Measurements from ENCODE around the gene IL2RG.

Gene IL2RG

GRCh38 chrX:71107245-71107644, 4.1 kb downstream of the IL2RG start:
- no peak for DNase-seq

- no peak for DNase-seq
Measured at GRCh38 chrX:71106427-71106826, 5.0 kb downstream of the IL2RG start, which contains the start of gene CXorf65. TSS of gene CXorf65 (minus strand) at chrX:71106740. CDS start at chrX:71106556, 184 bp downstream.

GRCh38 chrX:71105628-71106027, 5.7 kb downstream of the IL2RG start:
- no peak for DNase-seq

- DNase-seq: peak; percentile 24
Measured at GRCh38 chrX:71103110-71103983, 8.0 kb downstream of the IL2RG start.

- DNase-seq: no peak
Measured at GRCh38 chrX:71102292-71102691, 9.1 kb downstream of the IL2RG start.

- DNase-seq: peak; percentile 13
Measured at GRCh38 chrX:71100581-71101505, 10.5 kb downstream of the IL2RG start.

GRCh38 chrX:71099736-71100135, 11.6 kb downstream of the IL2RG start:
- DNase-seq: no peak

- DNase-seq: no peak
Measured at GRCh38 chrX:71098951-71099506, 12.3 kb downstream of the IL2RG start.

GRCh38 chrX:71098302-71098701, 13.1 kb downstream of the IL2RG start:
- peak; percentile 78 for DNase-seq

GRCh38 chrX:71096760-71097032, 14.7 kb downstream of the IL2RG start:
- DNase-seq: no peak

- DNase-seq: no peak
Measured at GRCh38 chrX:71095981-71096759, 15.2 kb downstream of the IL2RG start.

- peak; percentile 88 for DNase-seq
Measured at GRCh38 chrX:71095555-71095980, 15.8 kb downstream of the IL2RG start, which contains the start of gene FOXO4. TSS of gene FOXO4 (plus strand) at chrX:71095851. CDS start at chrX:71096529, 678 bp downstream.

GRCh38 chrX:71095033-71095432, 16.3 kb downstream of the IL2RG start:
- no peak for DNase-seq

- no peak for DNase-seq
Measured at GRCh38 chrX:71091263-71091662, 20.1 kb downstream of the IL2RG start.

GRCh38 chrX:71085900-71086299, 25.5 kb downstream of the IL2RG start:
- DNase-seq: no peak

- DNase-seq: no peak
Measured at GRCh38 chrX:71082822-71083221, 28.6 kb downstream of the IL2RG start.

GRCh38 chrX:71082124-71082647, 29.2 kb downstream of the IL2RG start:
- DNase-seq: no peak

GRCh38 chrX:71081330-71082123, 29.9 kb downstream of the IL2RG start:
- DNase-seq: no peak

GRCh38 chrX:71070531-71070930, 40.8 kb downstream of the IL2RG start:
- DNase-seq: no peak

- DNase-seq: peak; percentile 87
Measured at GRCh38 chrX:71068044-71068918, 43.1 kb downstream of the IL2RG start, which contains the start of gene SNX12. TSS of gene SNX12 (minus strand) at chrX:71068334. CDS start at chrX:71068306, 28 bp downstream.

Data from activated naive CD4-positive, alpha-beta T cell treated with anti-CD3 and anti-CD28 coated beads, Interleukin-2, amount 50 U/mL, for 16 hours (primary cell).